Left renal pelvis (tissue), 4 donors: ENCODE results near the gene CYP2C18. TPM values are rescaled to one million over a fixed set of nuclear protein-coding genes. Genes with fewer than 3 reads are reported as not detected.
A peak's percentile ranks its signal among the peaks of the same experiment; 100 is the strongest.
"Not testable (repeated sequence)": the region's sequence is repeated elsewhere in the genome, so short reads cannot be mapped to it uniquely, and the experiment has no call there.

Source experiments
- DNase-seq, 4 donors: peaks; one replicate each; pipeline ENCODE4 v3.0.0-alpha.2; 2013; ENCODE audit warnings: low read depth in 4 of 4, low spot score in 3 of 4
- polyA plus RNA-seq, 4 donors: library from polyadenylated mRNA; unstranded; fragments of 120-200 nt; gene quantifications; one replicate each; pipeline ENCODE4 v1.2.1, GENCODE V29; 2013; ENCODE audit not compliant: insufficient read length in 4 of 4

Gene CYP2C18
- under 1 TPM in 3 of 4 donors, not detected in 1; 0.24 to 0.37 (median 0.37) TPM for polyA plus RNA-seq

- no peak for DNase-seq
These were observed at the start of gene CYP2C18 for GRCh38 chr10:94683214-94684054. CYP2C18 (plus strand) TSS chr10:94683729; CDS start chr10:94683820, 91 bp downstream.

DNA sequence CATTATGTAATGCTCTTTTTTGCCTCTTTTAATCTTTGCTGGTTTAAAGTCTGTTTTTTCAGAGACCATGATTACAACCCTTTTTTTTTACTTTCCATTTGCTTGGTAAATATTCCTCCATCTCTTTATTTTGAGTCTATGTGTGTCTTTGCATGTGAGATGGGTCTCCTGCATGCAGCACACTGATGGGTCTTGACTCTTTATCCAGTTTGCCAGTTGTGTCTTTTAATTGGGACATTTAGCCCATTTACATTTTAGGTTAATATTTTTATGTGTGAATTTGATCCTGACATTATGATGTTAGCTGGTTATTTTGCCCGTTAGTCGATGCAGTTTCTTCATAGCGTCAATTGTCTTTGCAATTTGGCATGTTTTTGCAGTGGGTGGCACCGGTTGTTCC is 45.4 kb upstream of the CYP2C18 start:
- DNase-seq, result not testable (repeated sequence)

DNA sequence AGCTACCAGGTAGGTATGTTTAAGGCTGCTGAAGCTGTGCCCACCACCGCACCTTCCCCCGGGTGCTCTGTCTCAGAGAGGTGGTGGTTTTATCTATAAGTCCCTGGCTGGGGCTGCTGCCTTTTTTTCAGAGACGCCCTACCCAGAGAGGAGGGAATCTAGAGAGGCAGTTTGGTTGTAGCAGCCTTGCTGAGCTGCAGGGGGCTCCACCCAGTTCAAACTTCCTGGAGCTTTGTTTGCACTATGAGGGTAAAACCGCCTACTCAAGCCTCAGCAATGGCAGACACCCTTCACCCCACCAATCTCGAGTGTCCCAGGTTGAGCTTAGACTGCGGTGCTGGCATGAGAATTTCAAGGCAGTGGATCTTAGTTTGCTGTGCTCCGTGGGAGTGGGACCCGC is 43.6 kb upstream of the CYP2C18 start:
- DNase-seq, result no peak

GRCh38 chr10:94640562-94640961 is 43.0 kb upstream of the CYP2C18 start:
- no peak for DNase-seq

DNA sequence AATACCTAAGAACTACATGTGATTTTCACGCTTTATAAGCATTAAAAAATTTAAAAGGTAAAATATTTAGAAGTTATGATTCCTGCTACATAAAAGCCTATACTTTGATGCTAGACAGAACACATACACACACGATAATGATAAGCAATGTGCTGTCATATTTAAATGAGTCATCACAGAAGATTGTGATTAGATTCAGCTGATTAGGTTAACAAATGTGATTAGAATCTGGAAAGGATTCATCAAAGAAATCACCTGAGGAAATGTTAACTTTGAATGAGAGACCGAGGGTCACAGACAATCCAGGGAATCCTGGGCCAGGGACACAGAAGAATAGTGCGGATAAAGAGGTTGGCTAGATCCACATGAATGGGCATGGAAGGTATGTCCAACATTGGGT is 42.0 kb upstream of the CYP2C18 start:
- DNase-seq, result no peak

DNA sequence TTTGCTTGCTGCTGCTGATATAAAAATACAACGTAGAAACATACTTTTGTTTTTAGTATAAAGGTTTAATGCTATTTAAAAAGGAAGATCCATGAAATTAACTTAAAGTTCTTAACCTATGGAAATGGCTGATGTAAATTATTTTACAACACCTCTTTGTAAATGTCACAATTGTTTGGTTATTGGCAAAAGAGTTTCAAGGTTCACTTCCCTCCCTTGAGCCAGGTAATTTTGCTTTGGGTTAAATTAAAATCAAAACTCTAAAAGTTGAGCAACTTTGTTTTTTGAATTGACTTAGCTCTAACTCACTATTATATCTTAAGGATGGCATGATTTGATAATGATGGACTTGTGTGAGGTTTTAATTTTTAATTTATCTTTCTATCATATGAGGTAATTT is 39.2 kb upstream of the CYP2C18 start:
- no peak for DNase-seq

DNA sequence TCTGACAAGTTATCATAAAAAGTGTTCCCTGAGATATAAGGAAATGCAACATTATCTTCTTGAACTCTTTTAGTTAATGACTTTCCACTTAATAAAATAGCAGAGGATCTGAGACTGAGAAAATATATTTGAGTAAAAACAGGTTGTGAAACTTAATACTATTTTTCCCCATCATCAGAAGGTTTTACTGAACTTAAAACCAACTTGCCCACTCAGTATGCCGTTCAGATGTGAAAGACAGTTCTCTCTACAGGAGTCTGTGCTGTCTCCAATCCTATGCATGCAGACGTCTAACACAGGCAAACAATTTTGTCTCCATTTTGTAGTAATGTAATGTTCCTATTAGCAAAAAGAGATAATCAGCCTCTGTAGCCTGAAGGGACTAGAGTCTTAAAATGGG is 38.2 kb upstream of the CYP2C18 start:
- no peak for DNase-seq

- not testable (repeated sequence) for DNase-seq
These were observed 28.3 kb upstream of the CYP2C18 start for GRCh38 chr10:94655201-94655600.

GRCh38 chr10:94663061-94663460 is 20.5 kb upstream of the CYP2C18 start:
- not testable (repeated sequence) for DNase-seq

DNA sequence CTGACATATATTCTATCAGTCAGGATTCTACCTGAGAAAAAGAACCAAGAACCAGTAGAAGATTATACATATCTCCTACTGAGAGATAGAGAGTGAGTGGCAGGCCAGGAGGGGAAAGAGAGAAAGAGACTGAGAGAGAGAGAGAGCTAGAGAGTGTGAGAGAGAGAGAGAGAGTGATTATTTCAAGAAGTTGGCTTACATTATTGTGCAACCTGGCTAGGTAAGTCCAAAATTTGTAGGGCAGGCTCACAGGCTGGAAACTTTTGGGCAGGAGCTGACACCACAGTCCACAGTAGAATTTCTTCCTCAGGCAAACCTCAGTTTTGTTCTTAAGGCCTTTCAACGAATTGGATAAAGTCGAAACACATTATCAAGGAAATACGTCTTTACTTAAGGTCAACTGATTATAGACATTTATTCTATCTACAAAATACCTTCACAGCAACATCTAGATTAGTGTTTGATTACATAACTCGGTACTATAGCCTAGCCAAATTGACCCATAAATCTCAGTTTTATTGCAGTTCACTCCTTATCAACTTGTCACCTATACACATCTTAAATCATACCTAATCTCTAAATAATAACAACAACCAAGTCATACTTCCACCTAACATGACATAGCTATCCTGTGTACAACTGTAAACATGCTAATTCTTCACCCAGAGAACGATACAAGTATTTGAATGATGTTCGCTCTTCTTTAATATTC is 17.0 kb upstream of the CYP2C18 start:
- no peak for DNase-seq

DNA sequence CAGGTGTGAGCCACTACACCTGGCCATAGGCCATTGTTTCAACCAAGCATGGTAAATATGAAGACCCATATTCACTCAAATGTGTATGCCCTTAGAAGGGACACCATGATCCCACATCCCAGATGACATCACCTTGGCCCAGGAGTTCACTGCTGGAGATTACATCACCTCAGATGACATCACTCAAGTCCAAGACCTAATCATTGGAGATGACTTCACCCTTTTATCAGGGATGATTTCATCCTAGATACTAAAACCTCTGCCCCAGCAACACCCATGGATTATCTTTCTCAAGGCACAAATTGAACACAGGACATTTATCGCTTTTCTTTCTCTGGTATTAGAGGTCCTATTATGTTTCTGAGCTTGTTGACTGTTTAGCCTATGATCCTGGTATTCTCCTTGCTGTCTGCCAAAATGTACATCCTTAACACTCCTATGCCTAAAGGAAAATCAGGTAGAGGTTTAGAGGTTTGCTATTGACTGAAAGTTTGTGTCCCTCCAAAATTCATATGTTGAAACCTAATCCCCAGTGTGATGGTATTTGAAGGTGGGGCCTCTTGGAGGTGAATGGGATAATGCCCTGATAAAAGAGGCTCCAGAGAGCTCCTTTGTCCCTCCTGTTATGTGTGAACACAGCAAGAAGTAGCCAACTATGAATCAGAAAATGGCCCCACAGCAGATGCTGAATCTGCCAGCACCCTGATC is 9.8 kb upstream of the CYP2C18 start:
- no peak for DNase-seq

- no peak for DNase-seq
These were observed 7.0 kb upstream of the CYP2C18 start for GRCh38 chr10:94676496-94676895.

- no peak for DNase-seq
These were observed 5.8 kb upstream of the CYP2C18 start for GRCh38 chr10:94677691-94678090.

DNA sequence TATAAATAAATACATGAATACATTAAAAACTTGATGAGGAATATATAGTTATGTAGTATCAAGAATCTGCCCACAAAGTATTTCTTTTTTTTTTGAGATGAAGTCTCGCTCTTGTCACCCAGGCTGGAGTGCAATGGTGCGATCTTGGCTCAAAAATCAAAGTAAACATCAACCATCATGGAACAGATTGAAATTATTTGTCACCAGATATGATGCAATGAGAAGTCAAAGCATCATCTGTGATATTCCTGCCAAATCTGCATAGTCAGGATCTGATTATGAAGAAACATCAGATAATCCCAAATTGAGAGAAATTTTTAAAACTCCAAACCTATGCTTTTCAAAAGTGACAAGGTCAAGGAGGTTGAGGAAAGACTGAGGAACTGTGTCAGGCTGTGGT is 5.1 kb upstream of the CYP2C18 start:
- DNase-seq, result no peak

DNA sequence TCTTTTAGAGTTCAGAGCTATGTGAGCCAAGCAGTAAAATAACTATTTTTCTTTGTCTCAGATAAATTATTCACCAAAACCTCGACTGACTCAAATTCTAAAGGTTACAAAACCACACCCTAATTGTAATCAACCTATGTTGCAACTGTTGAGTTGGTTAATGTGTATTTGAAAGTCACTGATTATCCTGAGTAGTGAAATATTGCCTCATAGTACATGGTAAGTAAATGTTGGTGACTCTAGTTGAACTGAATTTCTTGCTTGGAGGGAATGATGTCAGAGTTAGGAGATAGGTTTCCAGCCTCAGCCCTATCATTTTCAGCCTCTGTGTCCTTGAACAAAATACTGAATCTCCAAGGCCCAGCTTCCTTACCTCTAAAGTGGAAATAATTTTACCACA is 3.0 kb upstream of the CYP2C18 start:
- peak in 2 of 4 donors; percentile 3 to 32 for DNase-seq

DNA sequence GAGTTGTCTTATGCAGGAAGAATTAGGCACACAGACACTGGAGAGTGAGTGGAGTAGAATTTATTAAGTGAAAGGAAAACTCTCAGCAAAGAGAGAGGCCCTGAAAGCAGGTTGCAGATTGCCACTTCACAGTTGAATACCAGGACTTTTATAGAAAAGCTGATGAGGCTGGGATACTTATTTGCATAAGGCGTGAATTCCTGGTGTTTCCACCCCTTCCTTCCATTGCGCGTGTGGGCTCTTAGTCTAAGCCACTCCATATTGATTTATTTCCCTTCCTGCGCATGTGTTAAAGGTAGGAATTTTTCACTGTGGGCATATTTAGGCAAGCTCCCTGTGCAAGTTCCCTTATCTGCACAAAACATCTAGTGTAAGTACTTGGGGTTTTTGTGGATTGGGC is 893 bp upstream of the CYP2C18 start:
- not testable (repeated sequence) for DNase-seq

DNA sequence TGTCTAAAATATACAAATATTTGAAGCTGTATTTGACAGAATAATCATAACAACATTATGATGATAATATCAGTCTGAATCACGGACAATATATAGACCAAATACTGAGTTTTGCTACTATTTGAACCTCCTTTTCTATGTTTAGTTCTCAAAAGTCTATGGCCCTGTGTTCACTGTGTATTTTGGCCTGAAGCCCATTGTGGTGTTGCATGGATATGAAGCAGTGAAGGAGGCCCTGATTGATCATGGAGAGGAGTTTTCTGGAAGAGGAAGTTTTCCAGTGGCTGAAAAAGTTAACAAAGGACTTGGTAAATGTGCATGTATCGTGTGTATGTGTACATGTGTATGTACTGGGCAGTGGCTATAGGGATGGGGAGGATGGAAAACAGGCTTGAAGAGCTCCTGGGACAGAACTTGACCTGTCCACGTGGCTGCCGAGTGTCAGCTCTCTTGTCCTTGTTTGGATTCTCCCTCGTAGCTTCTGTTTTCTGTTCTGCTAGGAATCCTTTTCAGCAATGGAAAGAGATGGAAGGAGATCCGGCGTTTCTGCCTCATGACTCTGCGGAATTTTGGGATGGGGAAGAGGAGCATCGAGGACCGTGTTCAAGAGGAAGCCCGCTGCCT is 4.2 kb downstream of the CYP2C18 start:
- DNase-seq, result no peak

- no peak for DNase-seq
These were observed 22.6 kb downstream of the CYP2C18 start for GRCh38 chr10:94706089-94706488.

GRCh38 chr10:94710578-94710977 is 27.0 kb downstream of the CYP2C18 start:
- DNase-seq, result no peak

- no peak for DNase-seq
These were observed 42.3 kb downstream of the CYP2C18 start for GRCh38 chr10:94725871-94726270.

GRCh38 chr10:94735197-94735596 is 51.7 kb downstream of the CYP2C18 start:
- DNase-seq, result no peak
